GM21723 (cell line): ENCODE results near the gene GAB1.
A peak's percentile ranks its signal among the peaks of the same experiment; 100 is the strongest.

Experiments used
- ATAC-seq: cut with Tn5 transposase; IDR thresholded peaks from one replicate; pipeline ENCODE4 v1.9.1; 2021; ENCODE audit warnings: mild to moderate bottlenecking, moderate library complexity; ENCODE audit not compliant: unreplicated experiment

GAB1 gene

DNA sequence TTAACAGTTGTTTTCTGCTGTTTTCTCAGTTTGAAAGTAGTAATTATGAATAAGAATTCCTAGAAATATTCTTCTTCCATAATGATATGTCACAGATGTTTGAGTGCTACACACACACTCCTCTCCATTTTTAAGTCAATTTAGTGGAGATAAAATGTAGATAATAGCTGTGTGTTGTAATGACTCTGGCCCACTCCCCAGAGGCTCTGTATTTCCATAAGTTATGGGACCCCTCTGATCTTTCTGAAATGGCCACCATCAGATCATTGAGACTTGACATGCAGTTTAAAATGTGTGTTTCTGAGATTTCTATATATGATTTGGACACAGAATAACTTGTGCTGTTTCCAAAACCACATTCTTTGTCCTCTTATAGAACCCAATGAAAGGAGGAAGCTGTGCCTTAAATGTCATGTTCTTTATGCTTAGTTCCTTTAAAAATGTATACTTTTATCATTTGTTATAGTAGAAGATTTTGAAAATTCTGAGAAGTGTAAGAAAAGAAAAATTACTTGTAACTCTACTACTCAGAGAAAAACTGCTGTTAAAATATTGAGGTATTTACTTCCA, 46.4 kb downstream of the GAB1 start:
- no peak for ATAC-seq

DNA sequence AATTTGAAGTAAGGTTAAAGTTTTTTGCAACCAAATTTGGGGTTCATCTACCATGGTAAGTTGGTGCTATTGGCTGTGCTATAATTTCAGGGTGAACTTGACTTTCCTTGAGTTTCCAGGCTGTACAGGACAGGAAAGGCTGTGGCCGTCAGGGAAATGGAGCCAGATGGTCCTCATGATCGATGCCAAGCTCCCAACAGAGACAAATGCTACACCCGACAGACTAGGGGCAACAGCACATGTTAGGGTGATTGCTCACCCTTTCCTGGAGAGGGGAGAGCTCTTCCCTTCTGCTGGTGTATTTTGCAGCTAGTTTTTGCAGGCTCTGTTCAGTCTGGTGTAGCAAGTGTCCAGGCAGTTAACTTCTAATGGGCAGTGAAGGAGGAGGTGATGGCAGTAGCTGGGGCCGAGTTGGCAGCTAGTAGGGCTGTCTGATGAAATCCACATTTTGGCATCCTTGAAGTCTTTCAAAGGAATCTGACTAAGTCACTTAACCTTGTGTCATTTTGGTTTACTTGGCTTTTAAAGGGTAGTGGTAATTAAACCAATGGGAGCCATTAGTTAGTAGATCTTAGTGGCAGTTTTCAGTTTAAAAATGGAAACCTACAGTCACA, 47.8 kb downstream of the GAB1 start:
- ATAC-seq, result no peak

DNA sequence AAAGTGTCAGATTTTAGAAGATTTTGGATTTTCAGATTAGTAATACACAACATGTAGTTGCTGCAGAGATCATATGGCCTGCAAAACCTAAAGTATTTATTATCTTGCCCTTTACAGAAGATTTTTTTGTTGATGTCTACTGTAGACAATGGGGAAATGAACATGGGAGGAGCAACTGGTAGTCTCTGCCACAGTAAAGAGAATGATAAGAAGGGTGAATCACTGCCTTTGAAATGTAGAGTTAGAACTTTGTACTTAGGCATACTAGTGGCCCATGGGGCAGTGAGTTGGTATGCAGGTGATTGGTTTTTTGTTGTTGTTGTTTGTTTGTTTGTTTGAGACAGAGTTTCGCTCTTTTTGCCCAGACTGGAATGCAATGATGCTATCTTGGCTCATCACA, 50.1 kb downstream of the GAB1 start:
- ATAC-seq, result no peak

DNA sequence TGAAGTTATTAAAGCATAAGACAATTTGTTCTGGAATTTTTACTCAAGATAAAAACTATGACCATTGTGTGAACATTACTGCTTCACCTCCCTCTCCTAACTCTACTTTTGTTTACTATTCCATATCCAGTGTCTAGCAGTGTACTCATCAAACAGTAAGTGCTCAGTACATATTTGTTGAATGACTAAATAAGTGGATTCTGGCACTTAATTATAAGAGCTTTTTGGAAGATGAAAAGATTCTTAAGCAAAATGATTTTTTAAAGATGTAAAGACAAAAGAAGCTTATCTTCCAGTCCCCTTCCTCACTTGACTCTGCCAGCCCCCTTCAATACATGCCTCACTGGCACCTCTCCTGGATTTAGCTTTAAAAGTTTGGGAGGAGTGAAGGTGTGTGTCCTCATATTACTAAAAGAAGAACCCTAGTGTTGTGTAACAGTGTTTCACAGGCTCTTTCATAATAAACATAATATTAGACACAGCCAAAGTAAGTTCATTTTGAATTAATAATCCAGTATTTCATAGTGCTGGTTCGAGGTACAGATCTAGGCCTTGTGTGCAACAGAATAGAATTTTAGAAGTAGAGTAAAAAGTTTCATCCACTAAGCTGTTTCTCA, 53.0 kb downstream of the GAB1 start:
- ATAC-seq, result no peak

DNA sequence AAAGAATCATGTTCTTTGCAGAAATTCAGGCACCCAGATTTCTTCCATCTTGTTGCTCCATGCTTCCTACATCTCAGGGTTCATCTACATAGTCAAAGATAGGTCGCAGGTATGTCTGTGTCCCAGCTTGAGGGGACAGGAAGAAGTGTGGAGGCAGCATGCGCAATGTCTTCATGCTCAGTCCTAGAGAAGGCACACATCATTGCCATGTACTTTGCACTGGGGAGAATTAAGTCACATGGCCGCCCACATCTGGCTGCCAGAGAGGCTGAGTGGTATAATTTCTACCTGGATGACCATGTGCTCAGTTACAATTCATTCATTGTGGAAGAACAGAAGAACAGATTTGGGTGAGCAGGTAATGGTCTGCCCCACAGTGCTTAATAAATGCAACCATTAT, 54.1 kb downstream of the GAB1 start:
- ATAC-seq, result no peak

DNA sequence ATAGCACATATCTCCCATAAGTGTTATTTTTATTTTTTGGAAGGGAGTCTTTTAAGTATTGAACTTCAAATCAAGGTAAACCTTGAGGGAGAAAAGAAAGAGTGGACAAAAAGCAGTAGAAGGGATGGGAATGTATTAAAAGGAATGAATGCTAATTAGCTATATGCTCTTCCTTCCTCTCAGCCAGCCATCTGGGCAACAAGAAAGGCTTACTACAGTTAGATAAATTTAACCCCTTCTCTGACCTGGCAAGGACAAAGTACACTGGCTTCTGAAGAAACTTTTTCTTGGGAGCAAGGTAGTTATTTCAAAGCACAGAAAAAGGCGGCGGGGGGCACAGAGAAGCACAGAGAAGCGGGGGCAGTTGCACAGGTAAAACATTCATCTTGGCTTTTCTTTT, 54.6 kb downstream of the GAB1 start:
- ATAC-seq, result no peak

DNA sequence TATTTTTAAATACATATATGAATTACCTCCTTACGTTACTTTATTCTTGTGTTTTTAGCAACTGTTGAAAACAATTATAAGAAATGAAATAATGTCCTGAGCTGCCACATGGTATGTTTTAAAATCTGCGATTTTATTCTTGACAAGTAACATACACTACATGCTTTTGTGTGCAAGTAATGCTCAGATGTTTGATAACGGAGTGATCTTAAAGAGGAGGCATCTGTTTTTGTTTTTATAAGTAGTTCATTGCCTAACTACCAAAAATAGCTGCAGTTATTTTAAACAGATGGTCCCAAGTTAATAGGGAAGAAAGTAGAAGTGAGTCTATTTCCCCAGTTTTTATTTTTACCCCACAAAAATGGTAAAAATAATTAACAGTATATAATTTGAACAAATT, 55.2 kb downstream of the GAB1 start:
- ATAC-seq, result no peak

DNA sequence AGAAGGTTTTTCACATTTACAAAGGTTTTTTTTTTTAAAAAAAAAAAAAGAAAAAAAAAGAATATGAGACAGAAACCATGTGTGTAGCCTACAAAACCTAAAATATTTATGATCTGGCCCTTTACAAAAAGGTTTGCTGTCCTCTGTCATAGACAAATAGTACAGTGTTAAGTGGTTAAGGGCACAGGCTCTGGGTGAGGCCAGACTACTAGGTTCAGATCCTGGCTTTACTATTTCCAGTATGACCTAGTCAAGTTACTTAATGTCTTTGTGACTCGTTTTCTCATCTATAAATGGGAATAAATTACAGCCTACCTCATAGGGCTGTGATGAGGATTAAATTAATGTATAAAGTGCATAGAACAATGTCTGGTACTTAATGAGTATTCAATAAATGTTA, 56.5 kb downstream of the GAB1 start:
- no peak for ATAC-seq

DNA sequence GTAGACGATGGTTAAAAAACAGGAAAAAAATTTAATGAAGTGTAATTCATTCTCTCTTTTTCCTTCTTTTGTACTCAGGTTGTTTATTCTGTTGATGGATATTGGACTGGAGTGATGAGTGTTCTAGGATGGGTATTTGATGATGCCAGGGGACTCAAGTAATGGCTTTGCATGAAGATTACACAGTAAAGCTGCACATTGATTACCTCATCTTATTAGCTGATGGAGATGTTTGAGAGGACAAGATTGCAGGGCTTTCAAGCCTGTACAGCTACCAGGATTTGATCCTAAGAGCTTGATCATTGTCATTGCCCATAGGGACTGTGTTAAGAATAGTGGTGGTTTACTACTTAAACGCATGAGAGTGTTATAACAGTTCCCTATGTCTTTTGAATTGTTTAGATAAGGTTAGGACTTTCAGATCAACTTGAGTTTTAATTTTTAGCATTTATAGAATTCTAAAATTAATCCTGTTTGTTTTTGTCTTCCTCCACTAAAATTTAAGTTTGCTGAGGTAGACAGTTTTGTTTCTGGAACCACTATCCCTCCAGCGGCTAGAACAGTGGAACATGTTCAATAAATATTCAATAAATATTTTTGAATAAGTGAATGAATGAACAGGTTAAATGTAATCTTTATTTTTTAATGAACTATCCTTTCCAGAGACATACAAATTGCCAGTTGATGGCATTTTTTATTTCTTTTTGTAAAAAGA, 58.2 kb downstream of the GAB1 start:
- no peak for ATAC-seq

DNA sequence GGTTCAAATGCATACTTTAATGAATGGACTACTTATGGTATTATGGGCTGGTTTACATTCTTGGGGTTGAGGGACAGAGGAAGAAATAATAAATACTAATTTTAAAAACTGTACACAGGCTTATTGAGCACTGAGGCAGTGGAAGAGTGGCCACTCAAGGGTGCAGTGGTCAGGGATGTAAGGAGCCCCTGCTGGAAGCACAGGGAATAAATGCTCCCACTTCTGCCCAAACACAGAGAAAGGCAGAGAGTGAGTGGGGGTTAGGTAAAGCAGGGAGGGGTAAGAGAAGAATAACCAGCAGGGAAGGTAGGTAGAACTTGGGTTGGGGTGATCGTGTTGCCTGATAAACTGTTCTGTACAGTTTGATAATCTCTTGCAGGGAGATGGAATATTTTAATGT, 60.0 kb downstream of the GAB1 start:
- ATAC-seq, result no peak

DNA sequence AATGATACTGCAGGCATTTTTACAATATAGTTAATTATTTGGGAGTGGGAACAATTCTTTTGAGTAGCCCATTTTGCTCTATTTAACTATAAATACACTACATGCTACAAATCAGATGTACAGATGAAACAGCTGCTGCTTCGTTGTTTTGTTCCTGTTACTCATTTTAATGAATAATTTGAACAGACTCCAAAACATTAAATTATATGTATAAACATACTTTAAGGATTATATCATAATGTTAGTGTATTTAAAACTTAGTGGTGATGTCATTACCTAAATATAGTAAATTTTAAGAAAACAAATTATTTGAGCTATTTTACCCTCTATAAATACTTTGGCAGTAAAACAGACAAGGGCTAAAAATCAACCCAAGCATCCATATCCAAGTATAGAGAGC, 60.7 kb downstream of the GAB1 start:
- ATAC-seq, result no peak

DNA sequence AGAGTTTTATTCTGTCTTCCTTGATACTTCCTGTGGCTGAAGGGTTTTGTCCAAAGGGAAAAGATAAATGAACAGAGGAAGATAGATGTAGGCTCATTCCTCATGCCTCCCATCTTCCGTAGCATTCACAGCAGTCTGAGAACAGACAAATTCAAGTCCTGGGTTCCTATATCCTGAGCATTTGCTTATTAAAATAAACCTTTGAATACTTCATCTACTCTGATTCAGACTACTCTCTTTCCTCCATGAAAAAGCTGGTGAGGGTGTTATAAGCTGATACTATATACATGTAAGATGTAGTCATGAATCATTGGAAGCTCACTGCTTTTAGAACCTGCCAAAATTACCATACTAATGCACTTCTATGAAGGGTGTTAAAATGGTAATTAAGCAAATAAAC, 61.2 kb downstream of the GAB1 start:
- ATAC-seq, result no peak

DNA sequence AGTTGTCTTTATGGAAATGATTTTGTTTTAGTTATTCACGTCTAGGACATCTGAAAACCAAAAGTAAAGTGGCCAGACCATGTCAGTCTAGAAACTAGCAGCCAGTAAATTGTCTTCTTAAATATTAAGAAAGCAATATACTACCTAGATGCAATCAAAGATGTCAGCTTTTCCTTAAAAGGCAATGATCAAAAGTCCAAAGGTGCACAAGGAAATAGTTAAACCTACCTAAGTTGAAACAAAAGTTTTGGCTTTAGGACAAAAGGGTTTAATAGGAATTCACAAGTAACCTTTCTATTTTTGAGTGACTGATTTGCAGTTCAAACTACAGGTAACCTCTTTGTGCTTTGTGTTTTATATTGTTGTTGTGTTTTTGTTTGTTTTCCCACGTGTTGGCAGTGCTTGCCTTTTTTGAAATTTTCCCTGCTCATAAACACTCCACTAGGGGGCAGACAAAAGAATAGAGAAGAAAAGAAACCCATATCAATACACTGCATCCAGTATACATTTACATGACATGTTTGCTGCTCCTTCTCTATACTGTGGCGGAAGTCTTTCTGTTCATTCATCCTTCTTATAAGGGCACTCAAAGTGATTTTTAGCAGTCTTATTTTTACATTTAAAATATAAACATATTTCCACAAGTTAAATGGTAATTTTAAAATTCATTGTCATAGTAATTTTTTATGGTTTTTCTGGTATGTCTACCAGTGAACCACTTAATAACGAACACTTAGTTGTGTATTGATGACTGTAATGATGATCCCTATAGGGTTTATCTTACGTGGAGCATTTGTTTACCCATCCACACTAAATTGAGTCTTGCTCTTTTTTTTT, 62.7 kb downstream of the GAB1 start:
- ATAC-seq, result peak; percentile 50

DNA sequence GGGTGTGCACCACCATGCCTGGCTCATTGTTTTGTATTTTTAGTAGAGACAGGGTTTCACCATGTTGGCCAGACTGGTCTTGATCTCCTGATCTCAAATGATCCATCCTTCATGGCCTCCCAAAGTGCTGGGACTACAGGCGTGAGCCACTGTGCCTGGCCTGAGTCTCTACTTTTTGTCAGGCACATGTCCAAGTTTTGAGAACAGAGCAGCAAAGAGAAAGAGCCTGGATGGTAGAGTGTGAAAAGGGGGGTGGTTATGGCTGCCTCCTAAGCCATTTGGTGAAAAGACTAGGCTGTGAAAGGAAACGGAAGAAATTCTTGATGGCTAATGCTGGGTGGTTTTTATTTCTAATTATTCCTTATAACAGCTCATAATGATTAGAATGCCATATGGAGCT, 63.4 kb downstream of the GAB1 start:
- no peak for ATAC-seq

DNA sequence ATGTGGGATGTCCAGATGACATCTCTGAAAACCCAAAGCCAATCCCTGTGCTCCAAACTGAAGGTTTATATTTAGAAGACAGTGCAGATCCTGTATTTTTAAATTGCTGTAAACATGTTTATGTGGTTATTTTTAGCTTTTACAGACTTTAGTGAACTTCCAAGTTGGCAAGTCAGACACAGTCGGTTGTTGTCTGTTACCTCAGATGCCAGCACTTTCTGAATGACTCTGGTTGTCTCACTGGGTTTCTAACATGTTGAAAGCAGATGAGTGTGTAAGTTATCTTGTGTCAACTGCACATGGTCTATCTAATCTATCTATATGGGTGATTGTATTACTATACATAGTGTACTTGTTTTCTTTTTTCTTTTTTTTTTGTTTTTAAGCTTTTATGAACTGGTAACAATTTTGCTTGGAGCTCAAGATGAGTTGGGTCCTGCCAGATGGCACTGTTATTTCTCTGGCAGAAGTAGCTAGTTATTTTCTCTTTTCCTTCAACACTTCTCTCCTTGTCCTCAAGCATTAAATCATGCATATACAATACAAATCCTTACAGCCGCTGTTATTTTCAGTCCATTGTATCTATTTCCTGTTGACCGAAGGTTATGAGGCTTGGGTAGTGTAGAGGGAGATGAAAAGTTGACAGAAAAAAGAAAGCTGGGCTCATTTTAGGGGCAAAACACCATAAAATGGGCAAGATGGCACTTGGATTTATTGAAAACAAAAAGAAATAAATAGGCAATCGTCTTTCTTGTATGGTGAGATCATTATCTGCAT, 66.3 kb downstream of the GAB1 start:
- ATAC-seq, result peak; percentile 33

DNA sequence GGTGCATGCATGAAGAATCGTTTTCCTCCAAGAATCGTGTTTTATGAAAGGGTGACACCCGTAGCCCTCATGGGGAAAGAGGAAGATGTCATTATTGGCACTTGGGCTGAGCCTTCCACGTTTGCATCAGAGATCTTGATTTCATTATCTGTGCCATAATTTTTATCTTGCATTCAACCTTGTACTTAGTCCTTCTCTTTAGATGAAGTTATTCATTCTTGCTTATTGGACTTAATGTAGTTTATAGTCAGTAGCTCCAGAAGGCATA, 66.8 kb downstream of the GAB1 start:
- peak; percentile 9 for ATAC-seq

DNA sequence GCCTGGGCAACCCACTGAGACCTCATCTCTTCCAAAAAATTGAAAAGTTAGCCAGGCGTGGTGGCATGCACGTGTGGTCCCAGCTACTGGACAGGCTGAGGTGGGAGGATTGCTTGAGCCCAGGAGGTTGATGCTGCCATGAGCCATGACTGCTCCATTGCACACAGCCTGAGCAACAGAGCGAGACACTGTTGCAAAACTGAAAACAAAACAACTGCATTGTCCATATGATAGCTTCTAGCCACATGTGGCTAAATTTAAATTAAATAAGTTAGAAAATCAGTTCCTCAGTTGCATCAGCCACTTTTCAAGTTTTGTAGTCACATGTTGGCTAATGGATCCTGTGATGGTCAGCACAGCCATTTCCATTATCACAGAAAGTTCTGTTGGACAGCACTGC, 67.9 kb downstream of the GAB1 start:
- peak; percentile 94 for ATAC-seq

DNA sequence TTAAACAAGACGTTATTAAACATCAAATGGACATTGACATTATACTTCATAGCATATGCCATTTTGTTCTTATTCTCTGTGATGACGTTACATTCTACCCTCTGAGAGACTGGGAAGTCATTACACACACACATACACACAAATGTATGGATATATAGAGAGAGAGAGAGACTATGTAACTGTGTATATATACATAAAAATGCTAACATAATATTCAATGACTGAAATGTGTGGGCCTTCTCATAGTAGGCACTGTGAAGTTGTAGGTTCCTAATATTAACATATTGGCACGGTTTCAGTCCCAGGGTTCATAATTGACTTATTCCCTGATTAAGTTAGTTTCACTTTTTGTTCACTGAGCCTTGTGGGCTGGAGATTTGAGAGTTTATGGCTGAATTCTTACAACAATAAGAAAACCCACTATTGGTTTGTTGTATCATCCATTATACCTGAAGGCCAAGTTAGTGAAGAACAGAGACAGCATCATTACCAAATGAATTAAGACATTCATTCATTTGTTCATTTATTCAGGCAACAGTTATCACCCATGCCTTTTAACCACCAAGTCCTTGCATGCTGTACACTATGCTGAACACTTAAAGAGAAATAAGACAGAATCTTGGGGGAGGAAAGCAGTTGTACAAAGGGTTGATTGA, 68.5 kb downstream of the GAB1 start:
- ATAC-seq, result peak; percentile 23

DNA sequence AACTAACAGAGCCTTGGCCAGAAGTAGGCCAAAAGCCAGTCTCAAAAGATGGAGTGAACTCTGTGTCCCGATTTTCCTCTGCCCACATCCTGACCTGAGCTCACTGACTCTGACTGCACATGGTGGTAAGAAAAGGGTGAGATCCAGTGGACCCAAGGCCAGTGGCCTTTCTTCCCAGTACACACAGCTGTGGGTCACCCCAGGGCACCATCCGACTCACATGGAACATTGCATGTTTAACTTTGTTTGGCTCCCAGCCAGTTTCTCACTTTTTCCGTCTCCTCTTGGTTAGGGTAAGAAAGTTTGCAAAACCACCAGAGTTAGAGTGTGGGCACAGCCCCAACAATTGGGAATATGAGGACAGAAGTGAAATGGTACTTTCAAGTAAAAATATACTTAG, 69.8 kb downstream of the GAB1 start:
- no peak for ATAC-seq

DNA sequence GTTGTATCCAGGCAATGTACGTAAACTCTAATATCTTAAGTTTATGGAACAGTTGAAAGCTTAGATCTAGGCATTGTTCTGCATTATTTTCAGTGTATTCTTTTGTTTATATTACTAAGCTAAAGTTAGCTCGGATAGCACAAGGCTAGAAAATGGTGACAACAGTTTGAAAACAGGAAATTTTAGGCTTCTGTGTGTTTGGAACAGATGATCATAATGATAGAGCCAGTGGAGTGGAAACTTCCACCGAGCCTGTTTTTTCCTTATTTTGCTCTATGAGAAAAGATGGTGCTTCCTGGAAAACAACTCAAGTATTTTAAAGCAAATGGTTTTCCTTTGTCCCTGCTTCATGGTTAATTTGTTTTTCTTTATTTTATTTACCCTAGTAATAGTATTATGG, 70.8 kb downstream of the GAB1 start:
- no peak for ATAC-seq
